A172 (cell line): ENCODE results near the gene DGKZ. TPM values are rescaled to one million over a fixed set of nuclear protein-coding genes. Genes with fewer than 3 reads are reported as not detected.

ENCODE experiments used
- DNase-seq: peaks from one replicate; pipeline ENCODE4 v3.0.0-alpha.2; 2015; ENCODE audit warnings: low spot score
- total RNA-seq: library from RNA; depleted of rRNA; stranded (reverse); fragments of >200 nt; shearing (Covaris generic); gene quantifications from 2 replicates; pipeline ENCODE4 v1.2.3, GENCODE V29; 2014

DGKZ gene
- total RNA-seq, 1 experiment from 2014 or later, result 89.0 TPM

DNA sequence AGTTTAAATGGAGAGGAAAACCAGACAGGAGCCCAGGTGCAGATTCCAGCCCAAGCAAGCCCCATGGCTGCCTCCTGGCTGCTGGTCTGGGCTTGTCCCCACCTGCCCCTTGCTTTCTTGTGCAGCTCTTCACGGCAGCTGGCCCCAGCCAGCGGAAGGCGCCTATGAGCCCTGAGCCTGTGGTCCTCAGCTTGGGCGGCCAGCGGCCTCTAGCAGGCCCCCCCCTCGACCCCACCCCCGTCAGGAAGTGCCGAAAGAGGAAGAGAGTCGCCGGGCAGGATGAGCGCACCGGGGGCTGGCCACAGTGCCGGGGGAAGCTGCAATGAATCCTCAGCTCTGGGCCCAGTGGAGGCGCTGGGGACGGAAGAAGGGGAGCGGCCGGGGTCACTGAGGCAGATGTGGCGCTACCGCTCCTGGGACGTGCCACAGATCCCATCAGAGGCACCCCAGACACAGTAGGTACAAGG lies 2.1 kb upstream of the DGKZ start:
- DNase-seq, result no peak

DNA sequence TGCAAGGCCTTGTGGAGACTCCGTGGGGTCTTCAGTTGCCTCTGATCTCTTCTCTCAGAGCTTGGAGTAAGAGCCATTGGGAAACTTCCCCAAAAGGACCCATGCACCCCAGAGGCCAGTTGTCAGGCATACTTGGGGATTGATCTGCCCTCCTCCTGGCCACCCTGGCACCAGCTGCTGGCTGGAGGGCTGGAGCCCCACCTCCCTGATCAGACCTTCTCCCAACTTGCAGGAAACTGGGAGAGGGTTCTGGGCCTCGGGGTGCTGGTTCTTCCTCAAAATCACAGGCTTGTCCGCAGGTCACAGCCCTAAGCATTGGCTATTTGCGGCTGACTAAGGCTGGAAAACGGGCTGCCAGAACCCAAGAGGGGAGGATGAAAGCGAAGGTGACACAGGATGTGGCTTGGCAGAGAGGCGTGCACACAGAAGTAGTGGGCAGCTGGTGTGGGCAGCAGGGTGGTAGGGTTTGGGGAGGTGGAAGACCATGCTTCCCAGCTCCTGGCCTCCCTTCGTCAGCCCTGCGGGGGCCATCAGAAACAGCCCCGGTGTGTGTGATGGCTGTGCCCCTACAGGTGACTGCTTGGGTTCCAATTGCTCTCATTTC lies 1.3 kb upstream of the DGKZ start:
- DNase-seq, result no peak

DNA sequence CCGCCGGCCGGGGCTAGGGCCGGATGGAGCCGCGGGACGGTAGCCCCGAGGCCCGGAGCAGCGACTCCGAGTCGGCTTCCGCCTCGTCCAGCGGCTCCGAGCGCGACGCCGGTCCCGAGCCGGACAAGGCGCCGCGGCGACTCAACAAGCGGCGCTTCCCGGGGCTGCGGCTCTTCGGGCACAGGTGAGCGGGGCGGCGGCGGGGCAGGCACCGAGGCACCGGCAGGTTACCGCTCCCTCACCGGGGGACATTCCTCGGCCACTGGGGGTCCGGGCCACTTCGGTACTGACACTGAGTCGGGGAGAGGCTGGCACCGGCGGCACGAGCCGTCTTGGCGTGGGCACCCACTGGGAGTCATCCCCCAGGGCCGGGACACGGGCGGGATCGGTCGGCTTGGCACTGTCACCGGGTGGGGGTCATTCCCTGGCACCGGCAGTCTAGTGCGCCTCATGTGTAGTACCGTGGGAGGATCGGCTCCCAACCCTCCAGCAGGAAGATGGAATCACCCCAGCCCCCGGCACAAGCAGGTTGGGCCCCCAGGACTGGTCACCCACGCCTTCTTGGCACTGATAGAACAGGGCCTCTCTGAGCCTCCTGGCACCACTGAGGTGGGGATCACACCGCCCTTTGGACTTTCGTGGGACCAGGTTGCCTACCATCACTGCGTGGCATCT lies 511 bp downstream of the DGKZ start:
- no peak for DNase-seq

DNA sequence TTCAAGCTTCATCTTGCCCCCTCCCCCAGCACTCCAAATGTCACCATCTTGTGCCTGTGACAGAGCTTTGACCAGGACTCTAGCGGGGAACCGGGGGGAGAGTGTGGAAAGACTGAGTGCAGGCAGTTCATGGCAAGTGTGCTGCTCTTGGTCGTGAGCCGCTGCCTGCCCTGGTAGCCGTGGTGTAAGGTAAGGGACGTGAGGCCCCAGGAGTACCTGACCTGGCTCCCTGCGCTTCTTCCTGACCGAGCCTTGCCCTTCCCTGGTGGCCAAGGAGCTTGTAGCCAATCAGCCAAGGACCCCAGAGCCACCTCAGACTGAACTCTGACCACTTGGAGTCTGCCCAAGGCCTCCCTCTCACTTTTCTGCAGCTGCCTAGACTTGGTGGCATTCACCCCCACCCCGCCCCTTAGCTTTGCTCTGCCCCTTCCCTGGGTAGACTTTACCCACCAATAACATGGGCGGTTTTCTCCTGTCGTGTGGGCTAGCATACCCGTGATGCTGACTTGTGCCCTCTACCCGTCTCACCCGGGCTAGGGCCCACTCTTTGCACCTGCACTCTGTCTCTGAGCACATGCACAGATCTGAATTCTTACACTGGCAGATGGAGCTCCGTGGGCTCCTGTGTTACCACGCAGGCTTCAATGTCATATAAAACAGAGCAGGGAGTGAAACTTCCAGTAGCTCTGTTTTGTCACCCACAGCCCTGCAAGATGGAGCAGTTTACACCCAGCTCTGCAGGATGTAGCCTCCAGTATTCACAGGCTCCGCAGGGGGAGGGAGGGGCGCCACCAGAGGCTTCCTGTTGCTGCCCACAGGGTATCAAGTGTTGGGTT lies 1.5 kb downstream of the DGKZ start:
- DNase-seq, result no peak

DNA sequence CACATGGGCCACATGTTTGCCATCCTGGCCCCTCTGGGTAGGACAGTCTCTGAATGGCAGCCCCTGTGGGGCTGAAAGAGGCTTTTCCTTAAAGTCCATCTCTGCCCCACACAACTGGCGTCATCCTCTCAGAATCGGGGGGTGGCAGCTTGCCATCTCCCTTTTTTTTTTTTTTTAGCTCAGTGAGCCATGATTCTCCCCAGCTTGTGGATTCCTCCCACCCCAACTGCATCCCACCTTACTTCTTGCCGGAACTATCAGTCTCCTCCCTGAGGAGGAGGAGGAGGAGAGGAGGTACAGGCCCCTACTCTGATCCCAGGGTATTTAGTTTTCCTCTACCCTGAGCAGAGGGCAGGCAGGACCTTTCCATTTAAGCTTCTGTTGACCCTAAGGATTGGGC lies 3.4 kb downstream of the DGKZ start:
- no peak for DNase-seq

DNA sequence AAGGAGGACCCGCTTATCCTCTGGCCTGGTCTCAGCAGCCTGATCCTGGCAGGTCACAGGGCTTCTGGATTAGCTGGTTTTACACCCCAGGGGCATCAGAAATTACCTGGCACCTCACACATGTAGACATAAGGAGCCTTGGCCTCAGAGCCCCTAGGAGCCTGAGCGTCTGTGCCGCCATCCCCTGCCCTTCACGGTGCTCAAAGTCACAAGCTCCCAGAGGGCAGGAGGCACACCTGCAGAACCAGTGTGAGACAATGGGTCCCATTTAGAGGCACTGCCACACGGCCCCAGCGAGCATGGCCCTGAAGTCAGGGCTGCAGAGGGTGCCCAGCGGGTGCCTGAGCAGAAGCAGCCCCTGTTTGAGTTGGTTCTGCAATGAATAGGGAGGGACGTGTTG lies 3.9 kb downstream of the DGKZ start:
- no peak for DNase-seq

DNA sequence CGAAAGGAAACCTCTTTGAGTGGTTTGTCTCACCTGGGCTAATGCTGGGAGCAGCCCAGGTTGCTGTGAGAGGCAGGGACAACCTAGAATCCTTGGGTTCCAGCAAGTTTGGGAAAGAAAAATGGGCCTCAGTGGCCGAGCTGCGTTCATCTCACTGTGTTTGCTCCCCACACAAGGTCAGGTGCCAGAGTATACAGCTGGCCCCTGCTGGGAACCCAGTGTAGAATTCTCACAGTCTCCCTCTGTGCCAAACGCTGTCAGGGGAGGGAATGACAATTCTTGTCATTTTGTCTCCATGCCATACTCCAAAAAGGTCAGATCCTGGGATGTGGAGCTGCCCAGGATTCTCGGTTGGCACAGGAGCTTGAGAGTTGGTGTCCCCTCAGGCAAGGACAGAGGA lies 4.3 kb downstream of the DGKZ start:
- DNase-seq, result no peak

DNA sequence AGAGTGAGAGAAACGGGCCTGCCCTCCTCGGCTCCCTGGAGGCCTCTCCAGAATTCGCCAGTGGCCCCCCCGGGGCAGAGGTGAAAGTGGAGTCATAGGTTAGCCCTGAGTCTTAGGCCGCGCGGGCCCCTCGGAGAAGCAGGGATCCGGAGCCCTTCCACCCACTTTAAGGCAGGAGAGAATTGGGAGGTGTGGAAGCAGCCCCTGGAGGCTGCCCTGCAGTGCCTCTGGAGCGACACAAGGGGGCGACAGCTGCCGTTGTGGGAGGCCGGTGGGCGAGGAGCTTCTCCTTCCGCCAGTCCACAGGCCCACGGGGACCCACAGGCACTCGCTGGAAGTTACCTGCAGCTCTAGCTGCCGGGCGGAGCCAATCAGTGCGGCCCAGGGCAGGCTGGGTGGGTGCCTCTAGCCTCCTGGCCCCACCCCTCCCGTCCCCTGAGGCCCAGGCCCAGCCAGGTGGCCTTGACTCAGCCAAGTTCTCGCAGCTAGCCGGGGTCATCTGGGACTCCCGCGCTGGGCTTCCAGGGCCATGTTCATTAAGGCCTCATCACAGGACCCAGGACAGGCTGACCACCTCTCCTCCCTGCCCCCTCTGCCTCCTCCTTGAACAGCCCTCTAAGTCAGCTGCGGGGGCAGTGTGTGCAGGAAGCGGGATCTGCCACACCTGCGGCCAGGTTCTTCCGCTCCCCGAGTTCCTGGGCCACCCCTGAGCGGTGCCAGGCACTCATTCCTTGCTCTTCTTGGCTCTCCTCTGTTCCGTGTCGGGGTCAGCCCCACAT lies 5.0 kb downstream of the DGKZ start:
- DNase-seq, result no peak

DNA sequence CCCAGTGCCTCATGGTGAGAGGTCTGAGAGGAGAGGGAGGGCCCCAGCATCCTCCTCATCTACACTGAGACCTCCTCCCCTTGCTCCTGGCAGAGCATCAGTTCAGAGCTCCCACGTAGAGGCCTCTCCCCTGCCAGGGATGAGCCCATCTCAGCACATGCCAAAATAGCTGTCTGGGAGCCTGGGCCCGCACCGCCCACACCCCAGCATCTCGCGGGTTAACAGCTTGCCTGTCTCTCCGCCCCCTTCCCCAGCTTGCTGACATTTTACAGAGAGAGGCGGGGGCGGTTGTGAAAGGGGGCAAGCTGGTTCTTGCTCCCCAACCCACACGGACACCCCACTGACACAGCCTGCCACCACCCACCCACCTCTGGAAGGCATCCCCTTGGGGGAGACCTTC lies 6.4 kb downstream of the DGKZ start:
- DNase-seq, result no peak

DNA sequence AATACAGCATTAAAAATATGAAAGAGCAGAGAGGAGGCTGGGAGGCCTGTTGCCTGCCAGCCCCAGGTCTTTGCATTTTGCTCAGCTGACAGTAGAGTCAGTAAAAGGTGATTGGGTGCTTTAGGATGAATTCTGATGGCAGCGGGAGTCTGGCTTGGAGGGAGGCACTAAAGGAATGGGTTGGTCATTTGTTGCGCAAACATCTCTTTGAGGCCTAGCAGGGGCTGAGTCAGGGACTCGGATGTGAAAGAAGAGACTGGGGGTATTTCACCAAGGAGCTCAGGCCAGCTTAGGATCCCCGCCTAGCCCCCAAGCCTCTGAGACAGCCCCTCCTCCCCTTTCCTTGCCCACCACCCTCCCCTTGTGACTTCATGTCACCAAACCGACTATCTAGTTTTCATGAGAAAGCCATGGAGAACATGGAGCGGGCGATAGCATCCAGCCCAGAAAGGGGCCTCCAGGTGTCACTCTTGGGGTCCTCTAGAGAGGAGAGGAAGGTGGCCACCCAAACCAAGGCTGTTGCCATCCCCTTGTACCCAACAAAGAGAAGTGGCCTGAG lies 9.7 kb downstream of the DGKZ start:
- peak; percentile 44 for DNase-seq

DNA sequence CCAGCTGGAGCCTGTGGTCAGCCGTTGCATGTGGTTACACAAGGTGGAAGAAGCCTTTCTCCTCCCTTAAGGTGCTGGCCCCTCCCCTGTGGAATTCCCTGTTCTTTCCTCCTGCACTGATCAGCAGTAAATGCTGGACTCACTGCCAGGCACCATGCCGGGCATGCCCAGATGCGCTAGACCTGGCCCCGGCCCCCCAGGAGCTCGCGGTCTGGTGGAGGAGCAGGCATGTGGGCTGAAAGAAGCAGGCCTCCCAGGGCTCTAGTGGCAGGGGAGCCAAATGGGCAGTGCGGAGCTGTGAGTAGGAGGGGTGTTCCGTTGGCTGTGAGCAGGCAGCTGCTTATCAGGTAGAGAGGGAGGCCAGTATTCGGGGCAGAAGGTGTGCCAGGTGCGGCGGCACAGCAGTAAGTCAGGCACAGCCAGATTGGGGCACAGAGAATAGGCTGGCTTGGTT lies 10.2 kb downstream of the DGKZ start:
- no peak for DNase-seq

DNA sequence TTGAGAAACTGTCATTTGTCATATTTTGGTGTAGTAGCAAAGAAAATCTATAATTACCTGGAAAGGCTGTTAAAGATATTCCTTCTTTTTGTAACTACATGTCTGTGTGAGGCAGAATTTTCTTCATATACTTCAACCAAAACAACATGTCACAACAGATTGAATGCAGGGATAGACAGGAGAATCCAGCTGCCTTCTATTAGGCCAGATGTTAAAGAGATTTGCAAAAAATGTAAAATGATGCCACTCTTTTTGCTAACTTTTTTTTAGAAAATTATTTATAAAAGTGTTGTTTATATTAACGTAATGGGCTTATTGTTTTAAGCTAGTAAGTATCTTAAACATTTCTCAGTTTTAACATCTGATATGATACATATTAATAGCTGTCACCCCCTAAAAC lies 12.7 kb downstream of the DGKZ start:
- no peak for DNase-seq

DNA sequence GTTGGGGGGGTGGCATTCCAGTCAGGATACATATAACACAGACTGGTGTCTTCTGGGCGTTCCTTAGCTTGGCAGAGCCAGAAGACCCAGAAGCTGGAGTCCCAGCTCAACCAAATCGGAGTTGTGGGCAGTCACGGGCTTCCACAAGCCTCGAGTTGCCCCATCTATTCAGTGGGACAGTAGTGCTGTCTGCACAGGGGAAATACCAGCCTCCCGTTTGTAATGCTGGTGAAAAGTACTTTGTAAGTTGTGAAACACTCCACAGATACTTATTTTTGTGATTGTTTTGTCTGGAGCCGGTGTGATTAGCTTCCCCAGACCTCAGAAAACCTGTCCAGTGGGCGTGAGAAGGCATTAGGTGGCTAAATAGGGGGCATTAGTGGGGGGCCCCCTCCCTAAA lies 13.6 kb downstream of the DGKZ start:
- no peak for DNase-seq

DNA sequence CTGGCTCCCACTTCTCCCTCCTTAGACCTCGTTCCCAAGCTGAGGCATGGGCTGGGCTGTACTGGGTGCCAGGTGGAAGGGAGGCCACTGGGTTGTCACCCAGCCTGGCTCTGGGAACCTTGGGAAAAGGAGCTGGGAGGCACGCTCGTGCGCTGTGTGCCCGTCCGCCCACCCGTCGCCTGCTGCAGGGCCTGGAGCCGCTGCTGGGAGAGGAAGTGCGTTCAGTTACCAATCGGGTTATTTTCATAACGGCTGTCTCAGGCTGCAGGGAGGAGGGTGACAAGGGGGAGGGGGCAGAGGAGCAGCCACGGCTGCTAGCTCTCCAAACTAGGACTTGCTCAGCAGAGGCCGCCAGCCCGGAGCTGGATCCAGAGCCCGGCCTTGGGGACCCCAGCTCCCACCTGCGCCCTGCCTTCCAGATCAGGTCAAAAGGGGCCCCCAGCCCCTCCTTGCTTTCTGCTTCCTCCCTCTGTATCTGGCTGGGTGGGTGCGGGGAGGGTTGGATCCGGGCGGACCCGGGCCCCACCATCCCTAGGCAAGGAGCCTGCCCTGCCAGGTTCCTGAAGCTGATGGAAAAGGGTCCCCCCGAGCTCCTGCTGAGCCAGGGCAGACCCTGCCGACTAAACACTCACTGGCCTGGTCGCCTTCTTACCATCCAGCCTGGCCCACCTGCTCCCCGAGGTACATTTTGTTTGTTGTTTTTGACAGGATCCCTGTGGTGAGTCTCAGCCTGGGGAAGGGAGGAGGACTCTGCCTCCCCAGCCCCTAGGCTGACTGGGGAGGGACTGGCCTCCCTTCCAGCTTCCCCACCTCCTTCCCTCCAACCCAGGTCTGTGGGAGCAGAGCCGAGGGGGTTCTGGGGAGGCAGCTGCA lies 14.3 kb downstream of the DGKZ start:
- DNase-seq, result peak; percentile 57

DNA sequence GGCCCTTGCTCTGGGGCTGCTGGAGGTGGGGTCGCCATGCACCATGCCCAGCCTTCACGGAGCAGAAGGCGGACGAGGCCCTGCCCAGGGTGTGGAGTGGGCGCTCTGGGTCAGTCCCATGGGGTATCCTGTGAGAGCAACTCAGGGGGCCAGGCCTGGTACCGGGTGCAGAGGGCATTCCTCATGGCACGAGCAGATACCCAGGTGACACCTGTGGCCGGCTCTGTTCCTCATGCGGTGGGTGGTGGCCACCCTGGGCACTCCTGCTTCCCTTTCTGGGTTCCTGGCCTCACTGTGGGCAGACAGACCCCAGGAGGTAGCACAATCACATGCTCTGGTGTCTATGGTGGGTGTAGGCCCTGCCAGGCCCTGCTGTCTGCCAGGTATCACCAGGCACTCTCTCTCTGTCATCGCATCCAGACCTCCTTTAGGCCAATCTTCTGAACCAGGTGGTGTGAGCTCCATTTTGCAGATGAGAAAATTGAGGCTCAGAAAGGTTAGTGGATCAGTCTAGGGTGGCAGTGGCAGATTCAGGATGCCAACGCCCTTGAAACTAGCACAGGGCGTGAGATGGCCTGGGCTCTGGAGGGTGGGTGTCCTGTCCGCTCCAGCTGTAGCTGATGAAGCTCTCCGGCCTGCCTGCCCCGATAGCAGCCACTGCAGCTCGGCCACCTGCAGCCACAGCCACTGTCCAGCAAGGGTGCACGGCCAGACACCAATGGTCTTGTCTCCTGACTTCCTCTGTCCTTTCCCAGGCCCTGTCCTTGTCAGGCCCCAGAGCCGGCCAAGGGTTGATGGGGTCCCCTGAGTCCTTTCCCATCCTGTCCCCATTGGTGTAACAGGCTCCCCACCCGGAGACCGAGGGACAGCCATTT lies 15.1 kb downstream of the DGKZ start:
- DNase-seq, result no peak

DNA sequence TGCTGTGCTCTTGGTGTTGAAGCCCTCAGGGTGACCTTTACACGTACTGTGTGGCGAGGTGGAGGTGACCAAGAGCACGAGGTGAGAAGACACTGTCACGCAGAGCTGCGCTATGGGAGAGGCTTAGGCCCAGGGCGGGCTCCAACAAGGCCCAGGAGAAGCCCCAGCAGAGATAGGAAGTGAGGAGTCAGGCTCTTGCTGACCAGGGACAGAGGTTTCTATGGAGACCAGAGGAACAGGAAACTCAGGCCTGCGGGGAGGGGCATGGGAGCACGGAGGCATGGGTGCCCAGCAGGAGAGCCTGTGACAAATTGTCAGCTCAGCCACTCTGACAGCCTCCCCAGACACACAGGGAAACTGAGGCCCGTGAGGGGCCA lies 15.8 kb downstream of the DGKZ start:
- DNase-seq, result peak; percentile 94

DNA sequence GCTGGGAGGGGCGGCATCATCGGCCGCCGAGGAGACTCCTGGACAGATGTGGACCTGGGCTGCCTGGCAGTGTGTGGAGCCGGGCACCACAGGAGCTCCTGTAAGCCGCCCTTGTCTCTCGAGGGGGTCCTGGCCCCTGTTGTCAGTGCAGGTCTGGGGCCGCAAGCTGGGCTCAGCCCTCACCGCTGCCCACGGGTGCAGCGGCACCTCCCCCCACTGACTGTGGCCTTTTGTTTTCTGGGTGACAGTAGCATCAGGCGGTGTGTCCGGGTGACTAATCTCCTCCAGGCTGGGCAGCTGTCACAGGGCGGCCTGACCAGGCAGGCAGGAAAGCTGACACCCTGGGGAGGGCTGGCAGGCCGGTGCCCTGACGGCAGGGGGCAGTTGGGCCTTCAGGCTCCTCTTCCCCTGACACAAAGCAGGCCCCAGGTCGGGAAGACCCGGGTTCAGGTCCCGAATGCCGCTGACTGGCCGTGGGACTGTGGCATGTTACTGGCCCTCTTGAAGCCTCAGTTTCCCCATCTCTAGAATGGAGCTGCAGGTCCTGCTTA lies 16.3 kb downstream of the DGKZ start:
- peak; percentile 96 for DNase-seq

DNA sequence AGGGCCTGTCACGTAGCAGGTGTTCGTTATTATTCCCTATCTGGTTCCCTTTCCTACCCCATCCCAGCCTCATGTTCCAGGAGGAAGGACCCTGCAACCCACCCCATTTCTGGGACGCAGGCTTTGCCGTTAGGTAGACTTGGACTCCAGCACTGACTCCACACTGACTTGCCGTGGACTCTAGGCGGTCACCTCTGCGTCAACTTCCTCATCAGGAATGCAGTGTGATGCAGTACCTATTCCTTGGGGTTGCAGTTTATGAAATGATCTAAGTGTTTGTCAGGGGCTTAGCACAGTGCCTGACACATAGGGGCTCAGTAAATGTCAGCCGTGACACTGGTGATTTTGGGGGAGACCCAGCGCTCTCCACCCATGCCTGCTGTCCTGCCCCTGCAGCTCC lies 16.8 kb downstream of the DGKZ start:
- DNase-seq, result no peak

DNA sequence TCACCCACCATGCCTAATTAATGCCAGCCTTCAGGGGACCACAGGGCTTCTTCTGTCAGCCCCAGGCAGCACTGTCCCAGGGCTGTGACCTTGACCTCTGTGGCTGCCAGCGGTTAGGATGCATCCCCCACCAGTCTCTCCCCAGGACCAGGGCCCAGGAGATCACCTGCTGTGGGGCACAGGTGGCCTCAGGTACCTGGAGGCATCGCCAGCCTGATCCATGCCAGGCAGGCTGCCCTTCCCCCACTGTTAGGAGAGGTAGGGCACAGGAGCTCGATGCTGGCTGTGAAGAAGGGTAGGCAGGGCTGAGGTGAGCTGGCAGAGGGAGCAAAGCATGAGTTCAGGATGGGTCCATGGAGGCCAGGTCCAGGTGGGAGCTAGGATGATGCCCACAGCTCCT lies 17.5 kb downstream of the DGKZ start:
- DNase-seq, result no peak
